Adrenal gland (tissue), 12 donors: ENCODE data around the gene ADAMTS17. TPM values are rescaled to one million over a fixed set of nuclear protein-coding genes. Genes with fewer than 3 reads are reported as not detected.

ENCODE experiments used
- DNase-seq, 7 donors: peaks; one replicate each; pipeline ENCODE4 v3.0.0-alpha.2; 2019 to 2020
- H3K27ac ChIP-seq, 5 donors: fragments of 200-600 bp; sonication (generic) in 4 of 5; 1 replicate in 3 of 5; 2 replicates in 2 of 5; pipeline versions ENCODE4 v1.5.1 to v1.8.0; 2016 to 2020; ENCODE audit warnings: mild to moderate bottlenecking in 1 of 5
- H3K27me3 ChIP-seq: fragments of 200-600 bp; 2 replicates; pipeline ENCODE4 v1.8.0; 2021
- H3K36me3 ChIP-seq, 2 donors: fragments of 200-600 bp; replicated peaks in 1 of 2; 1 replicate in 1 of 2; 2 replicates in 1 of 2; pipeline versions ENCODE4 v1.5.1 to v1.8.0; 2018 to 2022
- H3K4me1 ChIP-seq, 2 donors: fragments of 200-600 bp; replicated peaks in 1 of 2; 1 replicate in 1 of 2; 2 replicates in 1 of 2; pipeline versions ENCODE4 v1.5.1 to v1.8.0; 2018 to 2021
- H3K4me3 ChIP-seq, 4 donors: fragments of 200-600 bp; sonication (generic) in 3 of 4; one replicate each; pipeline ENCODE4 v1.5.1; 2016 to 2018
- H3K9me3 ChIP-seq, 3 donors: fragments of 200-600 bp; sonication (generic) in 1 of 3; replicated peaks in 1 of 3; 1 replicate in 2 of 3; 2 replicates in 1 of 3; pipeline versions ENCODE4 v1.5.1 to v1.8.0; 2016 to 2021
- POLR2A ChIP-seq, 2 donors: fragments of 450-650 bp; IDR thresholded peaks; one replicate each; pipeline ENCODE4 v1.6.1; 2017; ENCODE audit warnings: antibody characterized with exemption in 2 of 2, mild to moderate bottlenecking in 2 of 2, moderate library complexity in 1 of 2
- WGBS, 4 donors: extraction: QIAGEN DNeasy Blood & Tissue Kit in 2 of 4; methylation state at CpG; one replicate each; pipeline versions ENCODE4 v1.1.5 to v1.1.7; 2013 to 2017; 5-methylcytosine and 5-hydroxymethylcytosine counted together
- intact Hi-C, 2 donors: fragments of 100-400 bp; cut with DNase I; formaldehyde crosslinking; loops; one replicate each; pipeline versions ENCODE4 v1.14.1 to v1.15.0; 2022 to 2023
- polyA plus RNA-seq, 3 donors: library from polyadenylated mRNA; stranded (reverse); fragments of 200-250 nt in 2 of 3; fragments of 350-450 nt in 1 of 3; fragmentation: Illumina TruSeq in 1 of 3; extraction: RNeasy Lipid Tissue Mini Kit (QIAGEN cat#74804) in 1 of 3; gene quantifications; one replicate each; pipeline ENCODE4 v1.2.3, GENCODE V29; 2013 to 2014
- total RNA-seq, 9 donors: library from RNA; depleted of rRNA in 4 of 9; stranded (reverse); fragments of >200 nt in 4 of 9; fragments of 120-200 nt in 1 of 9; fragmentation: NEBNext Ultra II Directional in 1 of 9; extraction: Animal tissue kit (Norgen Biotek cat#: 25700) in 1 of 9; gene quantifications; one replicate each; pipeline versions ENCODE4 v1.1.0 to v1.2.4, GENCODE V29; 2013 to 2023
- TF ChIP-seq, protein P1 (sequence below), 6 experiments: fragments of 450-650 bp in 4 of 6; fragments of 200-600 bp in 2 of 6; sonication (generic) in 1 of 6; IDR thresholded peaks; 1 replicate in 5 of 6; 2 replicates in 1 of 6; pipeline versions ENCODE4 v1.5.1 to v1.8.0; 2016 to 2021; ENCODE audit warnings: antibody characterized with exemption in 6 of 6, mild to moderate bottlenecking in 2 of 6, moderate library complexity in 1 of 6
- donor health status: healthy with polysubstance abuse.
- donor health status: Bipolar disorder and iron deficiency.
- donor health status: DM: yes; HTN: yes; CAD: no.
- donor health status: DM: no; HTN: no; CAD: no.
- donor health status: DM: no; HTN: no; CAD: no.
- donor health status: DM: yes; HTN: yes; CAD: no.

ADAMTS17 gene
- total and polyA plus RNA-seq, 12 donors, result 0.51 to 14.8 (median 2.9) TPM

DNA sequence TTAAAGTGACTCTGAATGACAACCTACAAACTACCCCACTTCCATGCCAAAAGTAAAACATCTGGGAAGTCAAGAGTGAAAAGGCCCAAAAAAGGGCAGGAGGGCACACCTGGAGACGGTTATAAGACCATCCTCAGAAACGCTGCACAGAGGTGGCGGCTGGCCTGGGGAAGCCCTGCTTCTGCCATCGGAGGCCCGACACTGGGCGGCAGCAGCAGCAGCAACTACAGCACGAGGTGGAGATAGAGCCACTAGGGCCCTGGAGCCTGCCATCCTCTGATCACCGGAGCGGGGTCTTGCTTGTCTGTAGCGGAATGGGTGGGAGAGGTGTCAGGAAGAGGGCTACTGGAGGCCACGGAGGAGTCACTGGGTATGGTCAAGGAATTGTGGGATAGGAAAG is 283.3 kb downstream of the ADAMTS17 start:
- H3K4me3 ChIP-seq, result no peak overlapping the region
- no peaks in the 10 kb centered on the region for H3K9me3 ChIP-seq
- intact Hi-C loops, result no loop called here
- TF ChIP-seq, protein P1, sequence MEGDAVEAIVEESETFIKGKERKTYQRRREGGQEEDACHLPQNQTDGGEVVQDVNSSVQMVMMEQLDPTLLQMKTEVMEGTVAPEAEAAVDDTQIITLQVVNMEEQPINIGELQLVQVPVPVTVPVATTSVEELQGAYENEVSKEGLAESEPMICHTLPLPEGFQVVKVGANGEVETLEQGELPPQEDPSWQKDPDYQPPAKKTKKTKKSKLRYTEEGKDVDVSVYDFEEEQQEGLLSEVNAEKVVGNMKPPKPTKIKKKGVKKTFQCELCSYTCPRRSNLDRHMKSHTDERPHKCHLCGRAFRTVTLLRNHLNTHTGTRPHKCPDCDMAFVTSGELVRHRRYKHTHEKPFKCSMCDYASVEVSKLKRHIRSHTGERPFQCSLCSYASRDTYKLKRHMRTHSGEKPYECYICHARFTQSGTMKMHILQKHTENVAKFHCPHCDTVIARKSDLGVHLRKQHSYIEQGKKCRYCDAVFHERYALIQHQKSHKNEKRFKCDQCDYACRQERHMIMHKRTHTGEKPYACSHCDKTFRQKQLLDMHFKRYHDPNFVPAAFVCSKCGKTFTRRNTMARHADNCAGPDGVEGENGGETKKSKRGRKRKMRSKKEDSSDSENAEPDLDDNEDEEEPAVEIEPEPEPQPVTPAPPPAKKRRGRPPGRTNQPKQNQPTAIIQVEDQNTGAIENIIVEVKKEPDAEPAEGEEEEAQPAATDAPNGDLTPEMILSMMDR (IDR thresholded peaks at IDR 0.05), result no peak
- no peak for TF ChIP-seq POLR2A (IDR thresholded peaks at IDR 0.05)
- no peaks in the 10 kb centered on the region for H3K36me3 ChIP-seq
- WGBS, 4 donors, result 90 to 98% (median 93%) methylated on average over 11 of the region's 11 CpGs
- no peak overlapping the region for H3K27ac ChIP-seq
- H3K4me1 ChIP-seq, result no peaks in the 10 kb centered on the region
- no peak for DNase-seq
- no peaks in the 10 kb centered on the region for H3K27me3 ChIP-seq

GRCh38 chr15:100057281-100057680 is 284.5 kb downstream of the ADAMTS17 start:
- DNase-seq, result no peak
- Histone ChIP-seq H3K4me3 (no peak overlapping the region), H3K27ac (no peak overlapping the region), H3K27me3 (no peaks in the 10 kb centered on the region), H3K4me1 (no peaks in the 10 kb centered on the region), H3K36me3 (no peaks in the 10 kb centered on the region), H3K9me3 (no peaks in the 10 kb centered on the region)
- 88 to 92% (median 91%) methylated on average over 8 of the region's 8 CpGs for WGBS, 4 donors
- TF ChIP-seq POLR2A (IDR thresholded peaks at IDR 0.05), result no peak
- TF ChIP-seq, protein P1 (IDR thresholded peaks at IDR 0.05), result no peak
- intact Hi-C loops, result no loop called here

- Histone ChIP-seq H3K4me3 (no peak overlapping the region), H3K36me3 (no peaks in the 10 kb centered on the region), H3K4me1 (no peaks in the 10 kb centered on the region), H3K27me3 (no peaks in the 10 kb centered on the region), H3K27ac (no peak overlapping the region), H3K9me3 (no peaks in the 10 kb centered on the region)
- TF ChIP-seq, protein P1 (IDR thresholded peaks at IDR 0.05), result no peak
- TF ChIP-seq POLR2A (IDR thresholded peaks at IDR 0.05), result no peak
- DNase-seq, result no peak
- intact Hi-C loops, result no loop called here
- WGBS, 4 donors, result 92 to 97% (median 95%) methylated on average over 13 to 14 of the region's 14 CpGs
Measured at GRCh38 chr15:100056411-100057072, 285.2 kb downstream of the ADAMTS17 start.

DNA sequence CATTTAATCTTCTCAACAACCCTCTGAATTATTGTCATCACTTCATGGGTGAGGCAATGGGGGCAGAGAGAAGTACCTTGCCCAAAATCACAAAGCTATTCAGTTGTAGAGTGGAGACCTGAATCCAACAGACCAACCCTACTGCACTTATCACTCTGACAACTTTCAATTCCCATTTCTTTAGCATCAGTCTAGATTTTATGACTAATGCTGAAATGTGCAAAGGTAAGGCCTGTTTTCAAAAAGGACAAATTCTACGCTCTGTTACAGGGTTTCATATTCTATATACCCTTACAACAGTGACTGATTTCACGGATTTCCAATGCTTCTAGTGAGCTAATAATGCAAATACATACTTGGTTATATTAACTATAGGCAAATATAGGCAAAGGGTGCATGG is 286.0 kb downstream of the ADAMTS17 start:
- no peak for TF ChIP-seq POLR2A (IDR thresholded peaks at IDR 0.05)
- H3K4me3 ChIP-seq, result no peak overlapping the region
- H3K9me3 ChIP-seq, result no peaks in the 10 kb centered on the region
- H3K36me3 ChIP-seq, result no peaks in the 10 kb centered on the region
- no peaks in the 10 kb centered on the region for H3K27me3 ChIP-seq
- no peak overlapping the region for H3K27ac ChIP-seq
- 89 to 98% (median 91%) methylated on average over 2 of the region's 2 CpGs for whole genome bisulfite sequencing, 4 donors
- H3K4me1 ChIP-seq, result no peaks in the 10 kb centered on the region
- DNase-seq, result no peak
- intact Hi-C loops, result no loop called here

GRCh38 chr15:100054539-100054938 is 287.2 kb downstream of the ADAMTS17 start:
- Histone ChIP-seq H3K4me3 (no peak overlapping the region), H3K9me3 (no peaks in the 10 kb centered on the region), H3K4me1 (no peaks in the 10 kb centered on the region), H3K27ac (no peak overlapping the region), H3K27me3 (no peaks in the 10 kb centered on the region), H3K36me3 (no peaks in the 10 kb centered on the region)
- WGBS, 4 donors, result 69 to 85% (median 75%) methylated on average over 5 to 7 of the region's 7 CpGs
- TF ChIP-seq, protein P1 (IDR thresholded peaks at IDR 0.05), result no peak
- TF ChIP-seq POLR2A (IDR thresholded peaks at IDR 0.05), result no peak
- DNase-seq, result no peak
- intact Hi-C loops, result no loop called here
